Astrocyte of the cerebellum (primary cell): ENCODE data around the gene RAMACL.
"Not testable (repeated sequence)": the region's sequence is repeated elsewhere in the genome, so short reads cannot be mapped to it uniquely, and the experiment has no call there.

Experiments used
- DNase-seq: peaks from one replicate; pipeline ENCODE4 v3.0.0-alpha.2; 2011; ENCODE audit warnings: low read depth
- H3K4me3 ChIP-seq: 2 replicates; pipeline ENCODE4 v1.5.1; 2011; ENCODE audit warnings: mild to moderate bottlenecking, low read depth, low read length, moderate library complexity
- in situ Hi-C: cut with HindIII; loops from 2 replicates; pipeline ENCODE4 v1.10.0; 2017; ENCODE audit warnings: low sequenced_read_pairs
- TF ChIP-seq, protein P1 (sequence below): IDR thresholded peaks from 2 replicates; pipeline ENCODE4 v1.5.1; 2012; ENCODE audit warnings: low read length, low read depth, moderate library complexity, mild to moderate bottlenecking; ENCODE audit errors: missing control alignments

The RAMACL gene

DNA sequence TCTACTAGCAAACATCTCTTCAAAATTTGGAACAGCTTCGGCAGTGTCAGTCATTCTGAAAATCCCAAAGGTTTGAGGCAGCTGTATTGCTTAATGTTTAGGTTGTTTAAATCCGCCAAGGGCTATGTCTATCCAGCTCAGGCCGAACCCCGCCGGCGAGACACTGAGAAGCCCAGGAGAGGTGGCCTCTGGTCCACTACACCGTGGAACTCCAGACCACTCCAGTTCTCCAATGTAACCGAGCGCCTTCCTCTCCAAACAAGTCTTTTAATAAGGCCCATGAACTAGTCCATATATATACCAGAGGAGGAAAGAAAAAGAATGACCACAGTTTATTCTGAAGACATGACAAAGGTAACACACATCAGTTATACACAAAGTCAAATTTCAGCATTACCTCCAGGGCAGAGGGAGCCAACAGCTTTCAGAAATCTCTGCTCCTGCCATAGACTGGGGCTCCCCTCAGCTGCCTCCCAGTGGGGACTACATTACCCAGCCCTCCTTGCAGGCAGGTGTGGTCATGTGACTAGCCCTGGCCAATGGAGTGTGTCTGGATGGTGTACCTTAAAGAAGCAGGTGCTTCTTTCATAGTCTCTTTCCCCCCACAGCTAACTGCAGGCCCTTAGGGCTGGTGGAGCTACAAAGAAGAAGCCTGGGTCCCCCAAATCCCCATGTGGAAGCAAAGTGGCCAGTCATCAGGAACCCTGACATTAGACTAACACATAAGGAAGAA lies at the start of gene RAMACL:
TSS of gene RAMACL (minus strand) at position 255 of the 733 bp plus-strand sequence. CDS start at position 54, 201 bp downstream.
- TF ChIP-seq, protein P1, sequence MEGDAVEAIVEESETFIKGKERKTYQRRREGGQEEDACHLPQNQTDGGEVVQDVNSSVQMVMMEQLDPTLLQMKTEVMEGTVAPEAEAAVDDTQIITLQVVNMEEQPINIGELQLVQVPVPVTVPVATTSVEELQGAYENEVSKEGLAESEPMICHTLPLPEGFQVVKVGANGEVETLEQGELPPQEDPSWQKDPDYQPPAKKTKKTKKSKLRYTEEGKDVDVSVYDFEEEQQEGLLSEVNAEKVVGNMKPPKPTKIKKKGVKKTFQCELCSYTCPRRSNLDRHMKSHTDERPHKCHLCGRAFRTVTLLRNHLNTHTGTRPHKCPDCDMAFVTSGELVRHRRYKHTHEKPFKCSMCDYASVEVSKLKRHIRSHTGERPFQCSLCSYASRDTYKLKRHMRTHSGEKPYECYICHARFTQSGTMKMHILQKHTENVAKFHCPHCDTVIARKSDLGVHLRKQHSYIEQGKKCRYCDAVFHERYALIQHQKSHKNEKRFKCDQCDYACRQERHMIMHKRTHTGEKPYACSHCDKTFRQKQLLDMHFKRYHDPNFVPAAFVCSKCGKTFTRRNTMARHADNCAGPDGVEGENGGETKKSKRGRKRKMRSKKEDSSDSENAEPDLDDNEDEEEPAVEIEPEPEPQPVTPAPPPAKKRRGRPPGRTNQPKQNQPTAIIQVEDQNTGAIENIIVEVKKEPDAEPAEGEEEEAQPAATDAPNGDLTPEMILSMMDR, result no peak
- DNase-seq, result no peak
- no peak within 1 kb of the TSS for H3K4me3 ChIP-seq
- in situ Hi-C loops, result no loop called here

DNA sequence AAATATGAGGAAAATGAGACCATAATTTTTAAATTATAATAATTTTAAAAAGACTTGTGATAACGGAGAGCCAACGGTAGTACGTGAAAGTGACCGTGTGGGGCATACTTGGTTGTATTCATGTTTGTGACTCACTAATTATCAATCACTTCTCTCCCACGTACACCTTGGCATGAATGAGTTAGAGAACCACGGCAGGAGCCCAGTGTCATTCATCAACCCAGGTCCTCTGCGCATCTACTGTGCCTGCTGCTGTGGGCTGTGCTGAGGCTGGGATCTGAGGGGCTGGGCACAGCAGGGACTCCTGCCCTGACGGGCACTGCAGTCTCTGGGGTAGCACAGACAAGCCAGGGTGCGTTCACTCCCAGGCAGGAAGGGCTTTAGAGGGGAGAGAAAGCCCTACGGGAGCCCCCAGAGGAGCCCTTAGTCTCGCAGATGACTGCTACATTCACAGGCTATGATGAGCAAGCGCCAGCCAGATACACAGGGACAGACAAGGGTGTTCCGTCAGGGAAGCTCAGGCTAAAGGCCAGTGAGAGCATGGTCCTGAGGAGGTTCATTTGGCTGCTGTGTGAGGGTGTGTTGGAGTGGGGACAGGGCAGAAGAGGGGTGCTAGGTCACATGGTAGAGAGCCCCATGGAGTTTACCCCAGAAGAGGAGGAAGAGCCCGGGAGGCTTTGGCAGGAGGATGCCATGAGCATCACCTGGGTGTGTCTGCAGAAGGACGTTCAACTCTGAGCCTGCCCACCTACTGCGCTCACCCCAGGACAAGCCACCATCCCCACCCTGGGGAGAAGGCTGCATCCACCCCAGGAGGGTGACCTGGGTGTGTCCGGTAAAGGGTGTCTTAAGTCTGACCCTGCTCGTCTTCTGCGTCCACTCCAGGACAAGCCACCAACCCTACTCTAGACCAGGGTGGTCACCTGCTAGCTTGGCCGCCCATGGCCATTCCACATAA lies 48.8 kb upstream of the RAMACL start:
- TF ChIP-seq, protein P1, result no peak
- DNase-seq, result no peak
- no peak overlapping the region for H3K4me3 ChIP-seq
- in situ Hi-C loops, result no loop called here

DNA sequence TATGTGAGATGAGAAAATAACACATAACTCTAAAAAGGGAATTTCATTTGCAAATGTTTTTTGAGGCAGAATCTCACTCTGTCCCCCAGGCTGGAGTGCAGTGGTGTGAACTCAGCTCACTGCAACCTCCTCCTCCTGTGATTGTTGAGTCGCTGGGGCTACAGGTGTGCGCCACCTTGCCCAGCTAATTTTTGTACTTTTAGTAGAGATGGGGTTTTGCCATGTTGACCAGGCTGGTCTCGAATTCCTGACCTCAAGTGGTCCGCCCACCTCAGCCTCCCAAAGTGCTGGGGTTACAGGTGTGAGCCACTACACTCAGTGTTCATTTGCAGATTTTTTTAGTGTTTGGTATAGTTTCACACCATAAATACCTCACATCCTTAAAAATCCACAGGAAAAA lies 48.1 kb upstream of the RAMACL start:
- not testable (repeated sequence) for H3K4me3 ChIP-seq, DNase-seq
- in situ Hi-C loops, result loop anchor here (5.0 kb wide), 1 partner anchor 103 kb away; no protein-coding TSS in a partner anchor

DNA sequence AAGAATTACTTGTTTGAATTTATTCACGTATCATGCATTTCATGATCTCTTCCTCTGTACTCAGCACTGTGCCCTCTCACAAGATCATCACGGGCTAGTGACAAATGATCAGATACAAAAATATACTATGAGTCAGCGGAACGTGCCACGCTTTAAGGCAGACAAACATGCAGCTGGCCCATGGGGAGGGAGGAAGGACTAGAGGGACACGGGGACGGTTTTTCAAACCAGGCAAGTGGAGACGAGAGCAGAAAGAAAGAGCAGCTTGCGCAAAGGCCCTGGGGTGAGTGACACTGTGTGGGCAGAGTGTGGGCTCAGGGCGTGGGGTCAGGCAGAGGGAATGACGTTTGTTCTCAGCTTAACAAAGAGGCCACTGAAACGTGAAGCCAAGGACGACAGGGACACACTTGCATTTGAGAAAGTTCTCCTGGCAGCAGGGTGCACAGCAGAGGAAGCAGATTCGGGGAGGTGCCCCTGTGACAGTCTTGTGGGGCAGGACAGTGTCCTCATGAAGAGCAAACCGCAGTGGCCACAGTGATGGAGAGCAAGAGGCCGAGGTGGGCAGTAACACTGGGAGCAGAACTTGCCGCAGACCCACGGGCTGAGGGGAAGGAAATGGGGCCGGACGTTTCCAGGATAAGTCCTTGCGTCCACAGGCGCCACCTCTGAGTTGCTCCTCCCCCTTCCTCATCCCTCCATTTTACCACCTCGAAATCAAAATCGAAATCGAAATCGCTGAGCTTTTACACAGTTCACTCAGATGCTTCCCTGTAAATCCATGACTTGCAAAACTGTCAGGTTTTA lies 47.5 kb upstream of the RAMACL start:
- no peak overlapping the region for H3K4me3 ChIP-seq
- TF ChIP-seq, protein P1, result no peak
- DNase-seq, result no peak
- in situ Hi-C loops, result loop anchor here (5.0 kb wide), 1 partner anchor 103 kb away; no protein-coding TSS in a partner anchor

DNA sequence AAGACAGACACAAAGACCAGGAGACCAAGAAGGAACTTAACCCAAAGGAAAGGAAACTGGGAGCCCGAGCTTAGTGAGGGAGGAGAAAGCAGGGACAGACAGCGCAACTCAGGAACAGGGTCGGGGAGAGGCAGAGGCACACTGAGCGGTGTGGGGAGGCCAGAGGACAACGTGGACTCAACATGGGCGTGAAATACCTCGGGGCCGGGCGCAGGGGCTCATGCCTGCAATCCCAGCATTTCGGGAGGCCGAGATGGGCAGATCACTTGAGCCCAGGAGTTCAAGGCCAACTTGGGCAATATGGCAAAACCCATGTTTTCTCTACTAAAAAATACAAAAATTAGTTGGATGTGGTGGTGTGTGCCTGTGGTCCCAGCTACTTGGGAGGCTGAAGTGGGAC lies 46.3 kb upstream of the RAMACL start:
- TF ChIP-seq, protein P1, result no peak
- in situ Hi-C loops, result loop anchor here (5.0 kb wide), 1 partner anchor 105 kb away; no protein-coding TSS in a partner anchor

DNA sequence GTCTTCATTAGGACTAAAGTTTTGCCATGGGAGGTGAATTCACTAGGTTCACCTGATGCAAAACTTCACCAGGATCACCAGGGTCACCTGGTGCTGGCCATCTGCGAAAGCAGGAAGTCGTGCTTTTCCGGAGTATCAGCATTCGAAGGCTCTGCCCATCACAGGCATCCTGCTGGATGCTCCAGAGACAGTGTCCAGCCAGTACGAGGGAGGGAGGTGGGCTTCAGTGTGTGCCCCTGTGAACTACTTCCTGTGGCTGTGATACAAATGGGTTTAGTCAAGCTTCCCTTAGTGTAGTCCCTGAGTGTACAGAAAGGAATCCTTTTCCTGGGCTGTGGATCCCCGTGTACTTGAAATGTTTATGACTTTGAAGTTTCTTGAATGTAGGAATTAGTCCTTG lies 44.0 kb upstream of the RAMACL start:
- DNase-seq, result no peak
- in situ Hi-C loops, result loop anchor here (5.0 kb wide), 1 partner anchor 107 kb away; no protein-coding TSS in a partner anchor
- TF ChIP-seq, protein P1, result no peak
- H3K4me3 ChIP-seq, result no peak overlapping the region

More for the DNA sequence above, 46.3 kb upstream of the RAMACL start:
- DNase-seq, result no peak
- no peak overlapping the region for H3K4me3 ChIP-seq
